ENCODE results near the gene KCMF1.

DNA sequence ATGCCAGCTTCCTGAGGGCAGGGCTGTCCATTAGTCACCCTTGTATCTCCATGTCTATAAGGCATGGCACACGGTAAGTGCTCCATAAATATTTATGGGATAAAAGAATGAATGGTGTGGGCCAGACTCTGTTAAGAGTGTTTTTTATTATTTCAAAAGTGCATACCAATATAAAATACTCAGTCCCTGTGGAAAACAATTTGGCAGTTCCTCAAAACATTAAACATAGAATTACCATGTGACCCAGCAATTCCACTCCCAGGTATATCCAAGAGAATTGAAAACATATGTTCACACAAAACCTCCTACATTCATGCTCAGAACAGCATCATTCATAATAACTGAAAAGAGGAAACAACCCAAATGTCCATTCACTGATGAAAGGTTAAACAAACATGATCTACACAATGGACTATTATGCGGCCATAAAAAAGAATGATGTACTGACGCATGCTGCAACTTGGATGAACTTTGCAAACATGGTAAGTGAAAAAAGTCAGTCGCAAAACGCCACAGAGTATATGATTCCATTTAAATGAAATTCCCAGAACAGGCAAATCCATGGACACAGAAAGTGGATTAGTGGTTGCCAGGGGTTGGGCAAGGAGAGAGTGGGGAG, 93.1 kb downstream of the KCMF1 start:
- TF ChIP-seq, protein P1, sequence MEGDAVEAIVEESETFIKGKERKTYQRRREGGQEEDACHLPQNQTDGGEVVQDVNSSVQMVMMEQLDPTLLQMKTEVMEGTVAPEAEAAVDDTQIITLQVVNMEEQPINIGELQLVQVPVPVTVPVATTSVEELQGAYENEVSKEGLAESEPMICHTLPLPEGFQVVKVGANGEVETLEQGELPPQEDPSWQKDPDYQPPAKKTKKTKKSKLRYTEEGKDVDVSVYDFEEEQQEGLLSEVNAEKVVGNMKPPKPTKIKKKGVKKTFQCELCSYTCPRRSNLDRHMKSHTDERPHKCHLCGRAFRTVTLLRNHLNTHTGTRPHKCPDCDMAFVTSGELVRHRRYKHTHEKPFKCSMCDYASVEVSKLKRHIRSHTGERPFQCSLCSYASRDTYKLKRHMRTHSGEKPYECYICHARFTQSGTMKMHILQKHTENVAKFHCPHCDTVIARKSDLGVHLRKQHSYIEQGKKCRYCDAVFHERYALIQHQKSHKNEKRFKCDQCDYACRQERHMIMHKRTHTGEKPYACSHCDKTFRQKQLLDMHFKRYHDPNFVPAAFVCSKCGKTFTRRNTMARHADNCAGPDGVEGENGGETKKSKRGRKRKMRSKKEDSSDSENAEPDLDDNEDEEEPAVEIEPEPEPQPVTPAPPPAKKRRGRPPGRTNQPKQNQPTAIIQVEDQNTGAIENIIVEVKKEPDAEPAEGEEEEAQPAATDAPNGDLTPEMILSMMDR (IDR thresholded peaks at IDR 0.05) = no peak
- TF ChIP-seq POLR2A (IDR thresholded peaks at IDR 0.05) = no peak
- TF ChIP-seq POLR2AphosphoS5 (IDR thresholded peaks at IDR 0.05; ENCODE audit: insufficient read depth in 1 of 2, low read depth in 1 of 2) = no peak
